Hippocampal formation (tissue), 2 donors: Measurements from ENCODE around the gene AGBL1.
A peak's percentile ranks its signal among the peaks of the same experiment; 100 is the strongest.

ENCODE experiments used
- DNase-seq, 2 donors: peaks; one replicate each; lab custom pipeline; 2025; lab: John Stamatoyannopoulos, UW

The AGBL1 gene

GRCh38 chr15:86079508-86080266 lies at the start of gene AGBL1:
TSS of gene AGBL1 (plus strand) at chr15:86079871.
- no peak for DNase-seq

GRCh38 chr15:86034904-86035303 lies 44.8 kb upstream of the AGBL1 start:
- no peak for DNase-seq

GRCh38 chr15:86036243-86036642 lies 43.4 kb upstream of the AGBL1 start:
- DNase-seq: no peak

- DNase-seq: no peak
Measured at GRCh38 chr15:86038491-86038890, 41.2 kb upstream of the AGBL1 start.

- peak in 1 of 2 donors; percentile 52 for DNase-seq
Measured at GRCh38 chr15:86040356-86041033, 39.2 kb upstream of the AGBL1 start.

GRCh38 chr15:86041399-86041798 lies 38.3 kb upstream of the AGBL1 start:
- DNase-seq: no peak

GRCh38 chr15:86042226-86042625 lies 37.4 kb upstream of the AGBL1 start:
- no peak for DNase-seq

- no peak for DNase-seq
Measured at GRCh38 chr15:86044981-86045380, 34.7 kb upstream of the AGBL1 start.

- no peak for DNase-seq
Measured at GRCh38 chr15:86054338-86054737, 25.3 kb upstream of the AGBL1 start.

- no peak for DNase-seq
Measured at GRCh38 chr15:86055688-86056087, 24.0 kb upstream of the AGBL1 start.

- no peak for DNase-seq
Measured at GRCh38 chr15:86059851-86060250, 19.8 kb upstream of the AGBL1 start.

GRCh38 chr15:86060674-86061073 lies 19.0 kb upstream of the AGBL1 start:
- DNase-seq: no peak

GRCh38 chr15:86061581-86061980 lies 18.1 kb upstream of the AGBL1 start:
- no peak for DNase-seq

- DNase-seq: no peak
Measured at GRCh38 chr15:86062646-86063243, 16.9 kb upstream of the AGBL1 start.

GRCh38 chr15:86063356-86064095 lies 16.1 kb upstream of the AGBL1 start:
- DNase-seq: no peak

- DNase-seq: no peak
Measured at GRCh38 chr15:86064326-86064725, 15.3 kb upstream of the AGBL1 start.

- DNase-seq: no peak
Measured at GRCh38 chr15:86066174-86066834, 13.4 kb upstream of the AGBL1 start.

- no peak for DNase-seq
Measured at GRCh38 chr15:86073281-86073680, 6.4 kb upstream of the AGBL1 start.

- DNase-seq: no peak
Measured at GRCh38 chr15:86076468-86076867, 3.2 kb upstream of the AGBL1 start.

- no peak for DNase-seq
Measured at GRCh38 chr15:86077070-86077469, 2.6 kb upstream of the AGBL1 start.

GRCh38 chr15:86080302-86080701 lies 631 bp downstream of the AGBL1 start:
- no peak for DNase-seq
